Measurements from ENCODE around the gene MTHFD1L.
A peak's percentile ranks its signal among the peaks of the same experiment; 100 is the strongest.
"Not testable (repeated sequence)": the region's sequence is repeated elsewhere in the genome, so short reads cannot be mapped to it uniquely, and the experiment has no call there.

MTHFD1L gene

GRCh38 chr6:151015101-151015700 is 149.7 kb downstream of the MTHFD1L start:
- DNase-seq (ENCODE audit: low spot score): no peak

GRCh38 chr6:151016107-151016506 is 150.6 kb downstream of the MTHFD1L start:
- no peak for DNase-seq (ENCODE audit: low spot score)

- no peak for DNase-seq (ENCODE audit: low spot score)
Observed at GRCh38 chr6:151018046-151018445, 152.5 kb downstream of the MTHFD1L start.

GRCh38 chr6:151018911-151019782 is 153.6 kb downstream of the MTHFD1L start:
- DNase-seq (ENCODE audit: low spot score): no peak

GRCh38 chr6:151021896-151022295 is 156.4 kb downstream of the MTHFD1L start:
- no peak for DNase-seq (ENCODE audit: low spot score)

- DNase-seq (ENCODE audit: low spot score): no peak
Observed at GRCh38 chr6:151022492-151022891, 157.0 kb downstream of the MTHFD1L start.

GRCh38 chr6:151023342-151023741 is 157.8 kb downstream of the MTHFD1L start:
- DNase-seq (ENCODE audit: low spot score): no peak

- no peak for DNase-seq (ENCODE audit: low spot score)
Observed at GRCh38 chr6:151024597-151024996, 159.1 kb downstream of the MTHFD1L start.

GRCh38 chr6:151025076-151025475 is 159.6 kb downstream of the MTHFD1L start:
- DNase-seq (ENCODE audit: low spot score): no peak

- DNase-seq (ENCODE audit: low spot score): no peak
Observed at GRCh38 chr6:151026041-151026663, 160.7 kb downstream of the MTHFD1L start.

GRCh38 chr6:151027295-151027747 is 161.8 kb downstream of the MTHFD1L start:
- no peak for DNase-seq (ENCODE audit: low spot score)

GRCh38 chr6:151027936-151028838 is 162.7 kb downstream of the MTHFD1L start:
- DNase-seq (ENCODE audit: low spot score): no peak

GRCh38 chr6:151029970-151030369 is 164.5 kb downstream of the MTHFD1L start:
- DNase-seq (ENCODE audit: low spot score): no peak

GRCh38 chr6:151032034-151032433 is 166.5 kb downstream of the MTHFD1L start:
- DNase-seq (ENCODE audit: low spot score): no peak

GRCh38 chr6:151034825-151035781 is 169.6 kb downstream of the MTHFD1L start:
- DNase-seq (ENCODE audit: low spot score): no peak

GRCh38 chr6:151036211-151036721 is 170.8 kb downstream of the MTHFD1L start:
- not testable (repeated sequence) for DNase-seq (ENCODE audit: low spot score)

GRCh38 chr6:151036869-151037680 is 171.6 kb downstream of the MTHFD1L start:
- DNase-seq (ENCODE audit: low spot score): no peak

- DNase-seq (ENCODE audit: low spot score): no peak
Observed at GRCh38 chr6:151038616-151039015, 173.1 kb downstream of the MTHFD1L start.

- DNase-seq (ENCODE audit: low spot score): peak; percentile 51
Observed at GRCh38 chr6:151040888-151041521, 175.5 kb downstream of the MTHFD1L start.
